ENCODE measurements around the gene HADHA. TPM values are rescaled to one million over a fixed set of nuclear protein-coding genes. Genes with fewer than 3 reads are reported as not detected.
"Not testable (repeated sequence)": the region's sequence is repeated elsewhere in the genome, so short reads cannot be mapped to it uniquely, and the experiment has no call there.

The HADHA gene
- total and polyA plus RNA-seq, 3 experiments from 2014 or later, result 116 to 126 (median 122) TPM

GRCh38 chr2:26169681-26170414, 74.6 kb downstream of the HADHA start:
- no peak for DNase-seq
- Histone ChIP-seq H3K4me3 (ENCODE audit: low read length) (no peak overlapping the region), H3K9me3 (ENCODE audit: low read length) (no peaks in the 10 kb centered on the region), H3K4me1 (ENCODE audit: insufficient read depth, low read length) (no peaks in the 10 kb centered on the region), H3K27ac (ENCODE audit: low read depth, low read length) (no peak overlapping the region), H3K27me3 (ENCODE audit: insufficient read depth, low read length, poor library complexity, severe bottlenecking) (peaks cover 12% of the 10 kb centered on the region), H3K36me3 (ENCODE audit: insufficient read depth, low read length) (no peaks in the 10 kb centered on the region)
- ChIA-PET CTCF (interaction anchor here (0.8 to 1.5 kb wide), 3 partner anchors 12 to 178 kb away, joined by 3 to 4 read pairs (median 4); no protein-coding TSS in a partner anchor), POLR2A (no interaction called here)
- peak overlapping the region in 1 of 8 donors; percentile 27 for H3K27ac Mint-ChIP-seq
- peak overlapping the region in 2 of 7 donors; percentile 14 to 70 for H3K4me3 Mint-ChIP-seq
- H3K9me3 Mint-ChIP-seq, result no peaks in the 10 kb centered on the region
- H3K27me3 Mint-ChIP-seq, result peaks cover 16 to 27% of the 10 kb centered on the region in 2 donors
- H3K4me1 Mint-ChIP-seq, result peaks cover 15 to 16% (median 15%) of the 10 kb centered on the region in 3 donors
- H3K36me3 Mint-ChIP-seq, result no peaks in the 10 kb centered on the region

GRCh38 chr2:26169226-26169625, 75.2 kb downstream of the HADHA start:
- Histone ChIP-seq H3K4me1 (ENCODE audit: insufficient read depth, low read length) (no peaks in the 10 kb centered on the region), H3K36me3 (ENCODE audit: insufficient read depth, low read length) (no peaks in the 10 kb centered on the region), H3K27me3 (ENCODE audit: insufficient read depth, low read length, poor library complexity, severe bottlenecking) (peaks cover 8% of the 10 kb centered on the region), H3K9me3 (ENCODE audit: low read length) (no peaks in the 10 kb centered on the region), H3K4me3 (ENCODE audit: low read length) (no peak overlapping the region), H3K27ac (ENCODE audit: low read depth, low read length) (no peak overlapping the region)
- Mint-ChIP-seq H3K4me1 (peaks cover 10 to 11% (median 11%) of the 10 kb centered on the region in 3 donors), H3K27ac (no peak overlapping the region), H3K9me3 (no peaks in the 10 kb centered on the region), H3K36me3 (no peaks in the 10 kb centered on the region), H3K4me3 (peak overlapping the region in 1 of 7 donors; percentile 33), H3K27me3 (peaks cover 10 to 21% of the 10 kb centered on the region in 2 donors)
- CTCF ChIA-PET, result interaction anchor here (1.1 to 1.5 kb wide), 2 partner anchors 12 to 178 kb away, joined by 3 to 4 read pairs; no protein-coding TSS in a partner anchor
- POLR2A ChIA-PET, result no interaction called here
- DNase-seq, result no peak

- peaks cover 9 to 10% (median 9%) of the 10 kb centered on the region in 3 donors for H3K4me1 Mint-ChIP-seq
- Histone ChIP-seq H3K9me3 (ENCODE audit: low read length) (no peaks in the 10 kb centered on the region), H3K4me3 (ENCODE audit: low read length) (no peak overlapping the region), H3K36me3 (ENCODE audit: insufficient read depth, low read length) (no peaks in the 10 kb centered on the region), H3K4me1 (ENCODE audit: insufficient read depth, low read length) (no peaks in the 10 kb centered on the region), H3K27ac (ENCODE audit: low read depth, low read length) (no peak overlapping the region), H3K27me3 (ENCODE audit: insufficient read depth, low read length, poor library complexity, severe bottlenecking) (peaks cover 5% of the 10 kb centered on the region)
- no peak overlapping the region for H3K4me3 Mint-ChIP-seq
- no peaks in the 10 kb centered on the region for H3K9me3 Mint-ChIP-seq
- no peaks in the 10 kb centered on the region for H3K36me3 Mint-ChIP-seq
- ChIA-PET CTCF (interaction anchor here (1.1 kb wide), 1 partner anchor 177 kb away, joined by 4 read pairs; no protein-coding TSS in a partner anchor), POLR2A (no interaction called here)
- DNase-seq, result no peak
- no peak overlapping the region for H3K27ac Mint-ChIP-seq
- H3K27me3 Mint-ChIP-seq, result peaks cover 10 to 19% of the 10 kb centered on the region in 2 donors
Observed at GRCh38 chr2:26168785-26169184, 75.6 kb downstream of the HADHA start.

GRCh38 chr2:26166541-26166940, 77.9 kb downstream of the HADHA start:
- not testable (repeated sequence) for H3K36me3 Mint-ChIP-seq; H3K9me3 Mint-ChIP-seq; H3K4me3 ChIP-seq (ENCODE audit: low read length); H3K27ac ChIP-seq (ENCODE audit: low read depth, low read length); H3K27me3 ChIP-seq (ENCODE audit: insufficient read depth, low read length, poor library complexity, severe bottlenecking); H3K4me1 Mint-ChIP-seq; H3K4me3 Mint-ChIP-seq; H3K9me3 ChIP-seq (ENCODE audit: low read length); DNase-seq; H3K4me1 ChIP-seq (ENCODE audit: insufficient read depth, low read length); H3K27ac Mint-ChIP-seq; H3K36me3 ChIP-seq (ENCODE audit: insufficient read depth, low read length)
- POLR2A ChIA-PET, result interaction anchor here (0.7 kb wide), 1 partner anchor 1706 kb away, joined by 9 read pairs; no protein-coding TSS in a partner anchor
- CTCF ChIA-PET, result interaction anchor here (1.2 to 2.5 kb wide), 2 partner anchors 18 to 78 kb away, joined by 3 to 7 read pairs; no protein-coding TSS in a partner anchor
- H3K27me3 Mint-ChIP-seq, result peaks cover 2 to 11% of the 10 kb centered on the region in 2 donors

- Histone ChIP-seq H3K4me1 (ENCODE audit: insufficient read depth, low read length) (no peaks in the 10 kb centered on the region), H3K36me3 (ENCODE audit: insufficient read depth, low read length) (no peaks in the 10 kb centered on the region), H3K4me3 (ENCODE audit: low read length) (no peak overlapping the region), H3K9me3 (ENCODE audit: low read length) (no peaks in the 10 kb centered on the region), H3K27ac (ENCODE audit: low read depth, low read length) (no peak overlapping the region), H3K27me3 (ENCODE audit: insufficient read depth, low read length, poor library complexity, severe bottlenecking) (no peaks in the 10 kb centered on the region)
- no peak overlapping the region for H3K27ac Mint-ChIP-seq
- CTCF ChIA-PET, result interaction anchor here (1.2 kb wide), 1 partner anchor 77 kb away, joined by 3 read pairs; no protein-coding TSS in a partner anchor
- peaks cover 2 to 3% of the 10 kb centered on the region in 2 donors for H3K27me3 Mint-ChIP-seq
- no peak for DNase-seq
- H3K4me1 Mint-ChIP-seq, result no peaks in the 10 kb centered on the region
- no peaks in the 10 kb centered on the region for H3K9me3 Mint-ChIP-seq
- peaks cover 0 to under 1% (median 0%) of the 10 kb centered on the region in 3 donors for H3K36me3 Mint-ChIP-seq
- H3K4me3 Mint-ChIP-seq, result no peak overlapping the region
- POLR2A ChIA-PET, result no interaction called here
Observed at GRCh38 chr2:26165403-26165802, 79.0 kb downstream of the HADHA start.

- H3K9me3 Mint-ChIP-seq, result no peaks in the 10 kb centered on the region
- H3K27me3 ChIP-seq (ENCODE audit: insufficient read depth, low read length, poor library complexity, severe bottlenecking), result no peaks in the 10 kb centered on the region
- ChIA-PET CTCF (no interaction called here), POLR2A (no interaction called here)
- no peaks in the 10 kb centered on the region for H3K4me1 Mint-ChIP-seq
- no peak overlapping the region for H3K27ac ChIP-seq (ENCODE audit: low read depth, low read length)
- H3K27ac Mint-ChIP-seq, result no peak overlapping the region
- no peak overlapping the region for H3K4me3 Mint-ChIP-seq
- no peaks in the 10 kb centered on the region for H3K9me3 ChIP-seq (ENCODE audit: low read length)
- no peak overlapping the region for H3K4me3 ChIP-seq (ENCODE audit: low read length)
- no peak for DNase-seq
- peaks cover 0 to 3% (median 0%) of the 10 kb centered on the region in 3 donors for H3K36me3 Mint-ChIP-seq
- no peaks in the 10 kb centered on the region for H3K36me3 ChIP-seq (ENCODE audit: insufficient read depth, low read length)
- H3K4me1 ChIP-seq (ENCODE audit: insufficient read depth, low read length), result no peaks in the 10 kb centered on the region
- H3K27me3 Mint-ChIP-seq, result peaks cover 2% of the 10 kb centered on the region in 2 donors
Observed at GRCh38 chr2:26164641-26165211, 79.7 kb downstream of the HADHA start.

- POLR2A ChIA-PET, result no interaction called here
- H3K4me3 ChIP-seq (ENCODE audit: low read length), result no peak overlapping the region
- no peaks in the 10 kb centered on the region for H3K9me3 ChIP-seq (ENCODE audit: low read length)
- CTCF ChIA-PET, result no interaction called here
- no peak overlapping the region for H3K27ac ChIP-seq (ENCODE audit: low read depth, low read length)
- H3K27me3 ChIP-seq (ENCODE audit: insufficient read depth, low read length, poor library complexity, severe bottlenecking), result no peaks in the 10 kb centered on the region
- H3K4me1 Mint-ChIP-seq, result no peaks in the 10 kb centered on the region
- H3K36me3 ChIP-seq (ENCODE audit: insufficient read depth, low read length), result no peaks in the 10 kb centered on the region
- H3K9me3 Mint-ChIP-seq, result no peaks in the 10 kb centered on the region
- H3K4me1 ChIP-seq (ENCODE audit: insufficient read depth, low read length), result no peaks in the 10 kb centered on the region
- H3K4me3 Mint-ChIP-seq, result no peak overlapping the region
- peaks cover 0 to 3% (median 0%) of the 10 kb centered on the region in 3 donors for H3K36me3 Mint-ChIP-seq
- no peak for DNase-seq
- H3K27ac Mint-ChIP-seq, result no peak overlapping the region
- no peaks in the 10 kb centered on the region for H3K27me3 Mint-ChIP-seq
Observed at GRCh38 chr2:26164231-26164630, 80.2 kb downstream of the HADHA start.

GRCh38 chr2:26162963-26163362, 81.5 kb downstream of the HADHA start:
- Mint-ChIP-seq H3K4me3 (no peak overlapping the region), H3K4me1 (no peaks in the 10 kb centered on the region), H3K27me3 (no peaks in the 10 kb centered on the region), H3K36me3 (peaks cover 0 to 3% (median 0%) of the 10 kb centered on the region in 3 donors), H3K27ac (peak overlapping the region in 1 of 8 donors; percentile 6), H3K9me3 (no peaks in the 10 kb centered on the region)
- H3K4me1 ChIP-seq (ENCODE audit: insufficient read depth, low read length), result no peaks in the 10 kb centered on the region
- H3K27me3 ChIP-seq (ENCODE audit: insufficient read depth, low read length, poor library complexity, severe bottlenecking), result no peaks in the 10 kb centered on the region
- H3K4me3 ChIP-seq (ENCODE audit: low read length), result no peak overlapping the region
- no peak overlapping the region for H3K27ac ChIP-seq (ENCODE audit: low read depth, low read length)
- ChIA-PET POLR2A (no interaction called here), CTCF (no interaction called here)
- H3K36me3 ChIP-seq (ENCODE audit: insufficient read depth, low read length), result no peaks in the 10 kb centered on the region
- no peak for DNase-seq
- no peaks in the 10 kb centered on the region for H3K9me3 ChIP-seq (ENCODE audit: low read length)

Measured in CD8-positive, alpha-beta memory T cell (primary cell).